ENCODE data around the gene RUVBL2.
"Not testable (repeated sequence)": the region's sequence is repeated elsewhere in the genome, so short reads cannot be mapped to it uniquely, and the experiment has no call there.

The RUVBL2 gene

DNA sequence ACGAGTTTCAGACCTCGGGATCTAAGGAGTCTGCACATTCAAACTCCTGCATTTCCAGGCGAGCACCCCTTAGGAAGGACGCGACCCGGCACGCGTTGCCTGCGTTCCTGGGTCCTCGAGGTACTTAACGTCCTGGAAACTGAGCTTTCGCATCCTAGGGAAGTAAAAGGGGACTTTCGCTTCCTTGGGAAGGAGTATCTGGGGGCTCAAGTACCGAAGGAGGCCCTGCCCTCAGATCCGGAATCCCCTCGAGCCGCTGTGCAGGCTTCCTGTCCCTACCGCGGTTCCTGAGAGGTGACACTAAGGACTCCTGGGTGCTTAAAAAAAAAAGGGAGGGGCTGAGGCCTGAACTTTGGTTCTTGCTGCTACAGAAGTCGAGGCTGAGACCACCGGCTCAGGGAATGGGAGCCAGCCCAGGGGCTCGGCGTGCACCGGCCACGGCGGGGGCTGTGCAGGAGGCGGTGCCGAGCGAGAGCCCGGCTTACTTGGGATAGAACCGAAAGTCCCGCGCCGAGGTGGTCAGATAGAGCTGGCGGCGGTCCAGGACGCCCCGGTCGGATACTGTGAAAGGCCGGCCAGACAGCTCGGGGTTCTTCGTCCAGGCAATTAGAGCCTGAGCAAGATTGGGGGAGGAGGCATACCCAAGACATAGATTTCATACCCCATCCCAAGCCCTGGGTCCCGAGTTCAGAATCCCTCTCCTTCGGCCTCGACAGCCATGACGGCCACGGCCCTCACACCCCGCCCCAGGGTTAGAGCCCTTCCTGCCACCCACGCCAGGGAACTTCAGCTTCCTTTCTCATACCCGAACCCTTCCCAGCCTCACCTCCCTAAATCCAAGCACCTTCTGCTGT lies 24.9 kb downstream of the RUVBL2 start:
- peak in 4 of 6 experiments; percentile 5 to 61 (median 24) for DNase-seq

DNA sequence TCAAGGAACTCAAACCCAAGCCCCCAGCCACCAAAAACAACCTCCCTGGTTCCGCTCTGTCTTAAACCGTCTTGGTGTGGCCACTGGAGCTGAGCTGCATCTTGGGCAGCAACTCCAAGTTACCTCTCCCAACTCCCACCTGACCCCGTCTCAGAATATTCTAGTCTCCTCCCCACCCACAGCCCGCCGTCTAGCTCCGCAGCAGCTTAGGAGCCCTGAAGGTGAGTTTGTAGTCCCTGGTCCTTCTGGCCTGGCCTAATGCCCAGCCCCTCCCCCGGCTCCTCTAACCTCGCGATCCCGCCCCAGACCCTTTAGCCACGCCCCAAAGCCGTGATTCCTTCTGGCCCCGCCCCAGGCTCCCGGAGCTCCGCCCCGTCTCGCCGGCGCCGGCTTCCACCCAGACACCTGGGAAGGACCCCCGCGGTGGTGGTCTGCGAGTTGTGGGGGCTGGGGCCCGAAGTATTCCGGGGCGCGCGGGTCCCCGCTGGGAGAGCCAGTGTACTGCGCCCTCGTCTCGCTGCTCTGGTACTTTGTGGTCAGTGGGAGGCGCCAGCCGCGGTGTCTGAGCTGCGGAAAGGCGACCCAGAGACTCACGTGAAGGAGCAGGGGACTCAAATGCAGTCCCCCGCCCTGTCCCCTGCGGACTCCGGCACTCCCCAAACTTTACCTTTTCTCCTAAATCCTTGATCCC lies 25.7 kb downstream of the RUVBL2 start:
- DNase-seq = peak in 5 of 6 experiments; percentile 46 to 63 (median 51)

DNA sequence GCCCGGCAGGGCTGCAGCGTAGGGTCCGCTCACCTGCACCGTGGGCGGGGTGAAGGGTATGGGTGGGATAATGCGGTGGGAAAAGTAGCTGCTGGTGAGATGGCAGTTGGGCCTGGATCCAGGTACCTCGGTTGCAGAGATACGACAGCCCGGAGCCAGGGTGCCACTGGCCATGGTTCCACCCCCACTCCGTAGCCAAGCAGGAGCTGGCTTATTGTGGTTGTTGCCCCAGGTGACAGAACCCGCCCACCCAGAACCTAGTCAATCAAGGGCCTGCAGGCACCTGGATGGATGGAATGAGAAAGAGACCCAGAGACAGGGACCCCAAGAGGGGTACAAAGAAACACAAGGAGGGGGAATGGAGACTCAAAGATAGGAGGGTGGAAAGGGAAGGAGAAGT lies 26.7 kb downstream of the RUVBL2 start:
- no peak for DNase-seq

DNA sequence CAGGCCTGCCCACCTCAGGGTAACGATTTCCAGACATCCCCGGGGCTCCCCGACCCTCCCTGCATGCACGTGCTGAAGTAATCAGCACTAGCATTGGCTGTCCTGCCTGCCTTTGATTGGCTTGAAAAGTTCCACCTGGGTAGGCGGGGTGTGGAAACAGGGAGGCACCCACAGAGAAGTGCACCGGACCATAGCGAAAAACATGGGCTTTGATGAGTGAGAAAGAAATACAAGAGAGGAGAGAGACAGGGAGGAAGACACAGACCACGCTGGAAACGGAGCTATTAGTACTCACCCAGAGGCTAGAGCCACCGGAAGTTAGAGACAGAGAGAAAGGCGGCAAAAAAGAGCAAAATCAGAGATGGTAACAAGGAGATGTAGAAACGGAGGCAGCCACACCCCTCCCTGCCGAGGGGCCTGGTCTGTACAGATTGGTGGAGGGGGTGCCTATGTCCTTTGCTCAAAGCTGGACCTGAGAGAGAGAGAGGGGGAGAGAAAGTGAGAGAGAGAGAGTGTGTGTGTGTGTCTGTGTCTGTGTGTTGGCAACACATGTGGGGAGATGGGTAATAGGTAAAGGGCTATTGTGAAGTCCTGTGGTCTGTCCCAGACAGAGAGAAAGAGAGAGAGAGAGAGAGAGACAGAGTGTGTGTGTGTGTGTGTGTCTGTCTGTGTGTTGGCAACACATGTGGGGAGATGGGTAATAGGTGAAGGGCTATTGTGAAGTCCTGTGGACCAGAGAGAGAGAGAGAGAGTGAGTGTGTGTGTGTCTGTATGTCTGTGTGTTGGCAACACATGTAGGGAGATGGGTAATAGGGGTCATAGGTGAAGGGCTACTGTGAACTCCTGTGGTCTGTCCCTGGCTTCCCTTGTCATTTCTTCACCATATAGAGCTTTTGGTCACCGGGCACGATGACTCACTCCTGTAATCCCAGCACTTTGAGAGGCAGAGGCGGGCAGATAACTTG lies 27.5 kb downstream of the RUVBL2 start:
- no peak for DNase-seq

DNA sequence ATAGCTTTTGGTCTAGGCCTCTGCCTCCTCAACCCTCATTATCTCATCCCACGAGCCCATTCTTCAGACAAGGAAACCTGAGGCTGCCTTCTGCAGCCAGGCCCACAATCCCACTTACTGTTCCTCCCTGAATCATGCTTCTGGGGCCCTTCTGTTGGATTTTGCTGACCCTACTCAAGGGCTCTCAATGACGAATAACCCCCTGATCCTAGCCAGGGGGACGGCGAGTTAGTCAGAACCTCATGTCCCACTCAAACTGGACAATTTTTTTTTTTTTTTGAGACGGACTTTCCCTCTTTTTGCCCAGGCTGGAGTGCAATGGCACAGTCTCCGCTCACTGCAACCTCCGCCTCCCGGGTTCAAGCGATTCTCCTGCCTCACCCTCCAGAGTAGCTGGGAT lies 28.4 kb downstream of the RUVBL2 start:
- no peak for DNase-seq

GRCh38 chr19:49024233-49024632 lies 30.5 kb downstream of the RUVBL2 start, which contains the start of gene CGB3:
CGB3 (minus strand) TSS chr19:49024333; CDS start chr19:49023971, 362 bp downstream.
- DNase-seq = not testable (repeated sequence)

DNA sequence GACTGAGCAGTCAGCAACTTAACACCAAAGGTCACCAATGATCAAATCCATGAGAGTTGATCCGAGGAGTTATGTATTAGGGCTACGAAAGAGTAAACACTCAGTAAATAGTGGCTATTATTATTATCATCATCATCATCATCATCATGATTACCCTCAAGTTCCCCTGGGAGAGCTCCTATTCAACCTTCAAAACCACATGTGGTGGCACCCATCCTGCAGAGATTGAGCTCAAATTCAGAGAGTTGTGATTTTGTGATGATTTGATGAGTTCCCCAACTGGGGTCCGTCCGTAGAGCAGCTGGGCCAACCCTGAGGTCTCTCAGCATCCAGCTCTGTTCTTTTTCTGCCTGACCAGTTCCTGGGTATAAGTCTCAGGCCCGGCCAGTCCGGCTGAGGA lies 31.4 kb downstream of the RUVBL2 start:
- DNase-seq = not testable (repeated sequence)

GRCh38 chr19:49025599-49025998 lies 31.9 kb downstream of the RUVBL2 start:
- not testable (repeated sequence) for DNase-seq

DNA sequence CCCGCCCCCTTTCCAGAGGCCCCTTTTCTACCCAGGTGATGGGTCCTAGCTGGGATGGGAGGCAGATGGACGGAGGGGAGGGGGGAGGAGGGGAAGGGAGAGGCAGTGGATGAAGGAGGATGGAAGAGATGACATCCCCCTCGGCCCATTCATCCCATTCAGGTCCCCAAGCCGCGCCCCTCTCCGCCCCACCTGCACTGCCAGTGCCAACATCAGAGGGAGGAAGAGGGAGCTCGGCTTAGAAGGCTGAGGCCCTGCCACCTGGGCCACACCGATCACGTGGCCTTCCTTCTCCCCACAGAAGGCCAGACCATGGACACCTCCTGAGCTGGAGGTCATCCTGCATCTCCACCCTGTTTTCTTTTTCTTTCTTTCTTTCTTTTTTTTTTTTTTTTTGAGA lies 35.0 kb downstream of the RUVBL2 start:
- not testable (repeated sequence) for DNase-seq

DNA sequence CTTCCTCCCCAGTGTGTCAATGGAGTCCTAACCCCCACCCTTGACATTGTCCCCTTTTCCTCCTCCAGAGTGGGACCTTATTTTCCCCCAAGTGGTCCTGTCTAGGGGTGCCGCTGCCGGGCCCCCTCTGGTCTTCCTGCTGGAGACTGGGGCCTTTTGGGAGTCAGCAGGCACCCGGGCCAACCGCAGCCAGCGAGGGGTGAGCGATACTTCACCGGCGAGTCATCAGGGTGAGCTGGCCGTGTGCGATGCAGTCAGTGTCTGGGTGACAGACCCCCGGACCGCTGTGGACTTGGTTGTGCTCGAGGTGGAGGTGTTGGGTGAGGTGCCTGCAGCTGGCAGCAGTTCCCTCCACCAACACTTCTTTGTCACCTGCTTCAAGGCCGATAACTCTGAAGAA lies 36.1 kb downstream of the RUVBL2 start:
- DNase-seq = not testable (repeated sequence)

DNA sequence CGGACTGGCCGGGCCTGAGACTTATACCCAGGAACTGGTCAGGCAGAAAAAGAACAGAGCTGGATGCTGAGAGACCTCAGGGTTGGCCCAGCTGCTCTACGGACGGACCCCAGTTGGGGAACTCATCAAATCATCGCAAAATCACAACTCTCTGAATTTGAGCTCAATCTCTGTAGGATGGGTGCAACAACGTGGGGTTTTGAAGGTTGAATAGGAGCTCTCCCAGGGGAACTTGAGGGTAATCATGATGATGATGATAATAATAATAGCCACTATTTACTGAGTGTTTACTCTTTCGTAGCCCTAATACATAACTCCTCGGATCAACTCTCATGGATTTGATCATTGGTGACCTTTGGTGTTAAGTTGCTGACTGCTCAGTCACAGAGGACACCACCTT lies 36.6 kb downstream of the RUVBL2 start:
- DNase-seq = not testable (repeated sequence)

DNA sequence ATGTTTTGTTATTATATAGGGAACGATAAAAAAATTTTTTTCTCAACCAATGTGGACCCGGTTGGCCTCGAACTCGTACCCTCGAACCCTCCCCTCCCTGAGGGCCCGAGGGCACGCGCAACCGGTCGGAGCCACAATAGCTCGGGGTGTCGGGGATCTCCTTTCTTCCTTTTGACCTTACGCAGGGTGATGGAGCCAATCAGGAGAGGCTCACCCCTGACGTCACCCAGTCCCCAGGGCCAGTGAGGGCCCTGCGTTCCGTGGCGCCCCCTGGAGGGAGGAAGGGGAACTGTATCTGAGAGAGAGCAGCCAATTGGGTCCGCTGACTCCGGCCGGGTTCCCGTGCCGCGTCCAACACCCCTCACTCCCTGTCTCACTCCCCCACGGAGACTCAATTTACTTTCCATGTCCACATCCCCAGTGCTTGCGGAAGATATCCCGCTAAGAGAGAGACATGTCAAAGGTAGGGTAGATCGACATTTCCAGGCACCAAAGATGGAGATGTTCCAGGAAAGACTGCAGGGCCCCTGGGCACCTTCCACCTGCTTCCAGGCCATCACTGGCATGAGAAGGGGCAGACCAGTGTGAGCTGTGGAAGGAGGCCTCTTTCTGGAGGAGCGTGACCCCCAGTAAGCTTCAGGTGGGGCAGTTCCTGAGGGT lies 38.1 kb downstream of the RUVBL2 start, which contains the start of gene CGB2:
Gene CGB2, plus strand, starts transcription at position 249 of the 660 bp plus-strand sequence. Its CDS starts 206 bp downstream, at position 455.
- peak in 4 of 6 experiments; percentile 6 to 38 (median 26) for DNase-seq

- peak in 2 of 6 experiments; percentile 7 to 20 for DNase-seq
These were observed 43.1 kb downstream of the RUVBL2 start, which contains the start of gene CGB1 for GRCh38 chr19:49036815-49037214. CGB1 (minus strand) TSS chr19:49036895; CDS start chr19:49036711, 184 bp downstream.

DNA sequence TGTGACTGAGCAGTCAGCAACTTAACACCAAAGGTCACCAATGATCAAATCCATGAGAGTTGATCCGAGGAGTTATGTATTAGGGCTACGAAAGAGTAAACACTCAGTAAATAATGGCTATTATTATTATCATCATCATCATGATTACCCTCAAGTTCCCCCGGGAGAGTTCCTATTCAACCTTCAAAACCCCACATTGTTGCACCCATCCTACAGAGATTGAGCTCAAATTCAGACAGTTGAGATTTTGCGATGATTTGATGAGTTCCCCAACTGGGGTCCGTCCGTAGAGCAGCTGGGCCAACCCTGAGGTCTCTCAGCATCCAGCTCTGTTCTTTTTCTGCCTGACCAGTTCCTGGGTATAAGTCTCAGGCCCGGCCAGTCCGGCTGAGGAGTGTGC lies 44.4 kb downstream of the RUVBL2 start:
- not testable (repeated sequence) for DNase-seq

DNA sequence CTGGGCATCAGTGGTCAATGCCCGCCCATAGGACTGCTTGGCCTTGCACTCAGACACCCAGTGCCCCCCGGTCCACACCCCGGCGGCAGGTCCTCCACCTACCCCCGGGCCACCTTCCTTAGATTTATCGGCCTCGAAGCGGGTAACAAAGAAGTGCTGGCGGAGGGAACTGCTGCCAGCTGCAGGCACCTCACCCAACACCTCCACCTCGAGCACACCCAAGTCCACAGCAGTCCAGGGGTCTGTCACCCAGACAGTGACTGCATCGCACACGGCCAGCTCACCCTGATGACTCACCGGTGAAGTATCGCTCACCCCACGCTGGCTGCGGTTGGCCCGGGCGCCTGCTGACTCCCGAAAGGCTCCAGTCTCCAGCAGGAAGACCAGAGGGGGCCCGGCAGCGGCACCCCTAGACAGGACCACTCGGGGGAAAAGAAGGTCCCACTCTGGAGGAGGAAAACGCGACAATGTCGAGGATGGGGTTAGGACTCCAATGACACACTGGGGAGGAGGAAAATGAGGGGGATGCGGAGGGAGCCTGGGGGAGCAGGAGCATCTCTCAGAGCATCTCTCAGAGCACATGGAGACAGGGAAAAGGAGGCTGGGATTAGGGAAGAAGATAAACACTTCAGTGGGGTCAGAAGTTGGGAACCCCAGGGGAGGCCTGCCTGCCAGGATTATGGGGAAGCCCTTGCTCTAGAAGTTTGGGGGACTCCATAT lies 45.0 kb downstream of the RUVBL2 start:
- DNase-seq = not testable (repeated sequence)

DNA sequence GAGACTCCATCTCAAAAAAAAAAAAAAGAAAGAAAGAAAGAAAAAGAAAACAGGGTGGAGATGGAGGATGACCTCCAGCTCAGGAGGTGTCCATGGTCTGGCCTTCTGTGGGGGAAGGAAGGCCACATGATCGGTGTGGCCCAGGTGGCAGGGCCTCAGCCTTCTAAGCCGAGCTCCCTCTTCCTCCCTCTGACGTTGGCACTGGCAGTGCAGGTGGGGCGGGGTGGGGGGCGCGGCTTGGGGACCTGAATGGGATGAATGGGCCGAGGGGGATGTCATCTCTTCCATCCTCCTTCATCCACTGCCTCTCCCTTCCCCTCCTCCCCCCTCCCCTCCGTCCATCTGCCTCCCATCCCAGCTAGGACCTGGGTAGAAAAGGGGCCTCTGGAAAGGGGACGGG lies 46.0 kb downstream of the RUVBL2 start:
- DNase-seq = not testable (repeated sequence)

DNA sequence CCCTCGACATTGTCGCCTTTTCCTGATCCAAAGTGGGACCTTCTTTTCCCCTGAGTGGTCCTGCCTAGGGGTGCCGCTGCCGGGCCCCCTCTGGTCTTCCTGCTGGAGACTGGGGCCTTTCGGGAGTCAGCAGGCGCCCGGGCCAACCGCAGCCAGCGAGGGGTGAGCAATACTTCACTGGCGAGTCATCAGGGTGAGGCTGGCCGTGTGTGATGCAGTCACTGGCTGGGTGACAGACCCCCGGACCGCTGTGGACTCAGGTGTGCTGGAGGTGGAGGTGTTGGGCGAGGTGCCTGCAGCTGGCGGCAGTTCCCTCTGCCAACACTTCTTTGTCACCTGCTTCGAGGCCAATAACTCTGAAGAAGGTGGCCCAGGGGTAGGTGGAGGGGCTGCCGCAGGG lies 48.5 kb downstream of the RUVBL2 start:
- no peak for DNase-seq

GRCh38 chr19:49042666-49043065 lies 49.0 kb downstream of the RUVBL2 start:
- DNase-seq = not testable (repeated sequence)

DNA sequence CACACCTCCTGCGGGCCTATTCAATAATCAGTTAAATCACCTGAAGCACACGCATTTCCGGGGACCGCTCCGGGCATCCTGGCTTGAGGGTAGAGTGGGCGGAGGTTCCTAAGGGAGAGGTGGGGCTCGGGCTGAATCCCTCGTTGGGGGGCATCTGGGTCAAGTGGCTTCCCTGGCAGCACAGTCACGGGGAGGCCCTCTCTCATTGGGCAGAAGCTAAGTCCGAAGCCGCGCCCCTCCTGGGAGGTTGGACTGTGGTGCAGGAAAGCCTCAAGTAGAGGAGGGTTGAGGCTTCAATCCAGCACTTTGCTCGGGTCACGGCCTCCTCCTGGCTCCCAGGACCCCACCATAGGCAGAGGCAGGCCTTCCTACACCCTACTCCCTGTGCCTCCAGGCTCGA lies 49.9 kb downstream of the RUVBL2 start, which contains the start of gene CGB5:
Gene CGB5, plus strand, starts transcription at position 301 of the 400 bp plus-strand sequence. CDS start 362 bp downstream, outside the sequence.
- DNase-seq = not testable (repeated sequence)

DNA sequence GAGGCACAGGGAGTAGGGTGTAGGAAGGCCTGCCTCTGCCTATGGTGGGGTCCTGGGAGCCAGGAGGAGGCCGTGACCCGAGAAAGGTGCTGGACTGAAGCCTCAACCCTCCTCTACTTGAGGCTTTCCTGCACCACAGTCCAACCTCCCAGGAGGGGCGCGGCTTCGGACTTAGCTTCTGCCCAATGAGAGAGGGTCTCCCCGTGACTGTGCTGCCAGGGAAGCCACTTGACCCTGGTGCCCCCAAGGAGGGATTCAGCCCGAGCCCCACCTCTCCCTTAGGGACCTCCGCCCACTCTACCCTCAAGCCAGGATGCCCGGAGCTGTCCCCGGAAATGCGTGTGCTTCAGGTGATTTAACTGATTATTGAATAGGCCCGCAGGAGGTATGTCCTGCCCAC lies 55.3 kb downstream of the RUVBL2 start, which contains the start of gene CGB8:
Gene CGB8, minus strand, starts transcription at position 101 of the 400 bp plus-strand sequence. CDS start 372 bp downstream, outside the sequence.
- not testable (repeated sequence) for DNase-seq

GRCh38 chr19:49049834-49050233 lies 56.1 kb downstream of the RUVBL2 start:
- DNase-seq = not testable (repeated sequence)
